SK-N-SH treated with all-trans-retinoic acid at 6 μM for 48 hours (cell line): ENCODE measurements around the gene METTL17.

Experiments
- ATAC-seq: fragments of 200-7000 bp; cut with Tn5 transposase; 3 replicates; pipeline ENCODE4 v1.9.1; 2020; ENCODE audit warnings: mild to moderate bottlenecking, moderate library complexity
- ARNTL ChIP-seq: fragments of 450-650 bp; formaldehyde crosslinking; IDR thresholded peaks from 2 replicates; pipeline ENCODE4 v1.5.0; 2020; ENCODE audit warnings: low read depth, mild to moderate bottlenecking, moderate library complexity, borderline replicate concordance
- BACH2 ChIP-seq: fragments of 250-450 bp; sonication (Bioruptor Pico); IDR thresholded peaks from 2 replicates; pipeline ENCODE4 v1.9.0; 2021; ENCODE audit warnings: mild to moderate bottlenecking, borderline replicate concordance
- CSDC2 ChIP-seq: fragments of 250-450 bp; sonication (Bioruptor Pico); IDR thresholded peaks from 2 replicates; pipeline ENCODE4 v1.5.0; 2020; ENCODE audit warnings: mild to moderate bottlenecking, moderate library complexity
- CSRNP3 ChIP-seq: fragments of 250-450 bp; sonication (Bioruptor Pico); IDR thresholded peaks from 2 replicates; pipeline ENCODE4 v1.5.1; 2021; ENCODE audit warnings: mild to moderate bottlenecking, moderate library complexity
- ESRRG ChIP-seq: fragments of 250-450 bp; sonication (Bioruptor Pico); IDR thresholded peaks from 2 replicates; pipeline ENCODE4 v1.6.1; 2021; ENCODE audit warnings: mild to moderate bottlenecking
- GLIS3 ChIP-seq: fragments of 250-450 bp; sonication (Bioruptor Pico); IDR thresholded peaks from 2 replicates; pipeline ENCODE4 v1.5.0; 2020; ENCODE audit warnings: mild to moderate bottlenecking, moderate library complexity
- ISL1 ChIP-seq: fragments of 250-450 bp; sonication (Bioruptor Pico); IDR thresholded peaks from 2 replicates; pipeline ENCODE4 v2.1.2; 2022; ENCODE audit warnings: mild to moderate bottlenecking, moderate library complexity
- OSR1 ChIP-seq: fragments of 250-450 bp; sonication (Bioruptor Pico); IDR thresholded peaks from 2 replicates; pipeline ENCODE4 v1.8.0; 2022; ENCODE audit warnings: moderate library complexity, mild to moderate bottlenecking, inconsistent platforms
- POU6F1 ChIP-seq: fragments of 250-450 bp; sonication (Bioruptor Pico); IDR thresholded peaks from 2 replicates; pipeline ENCODE4 v1.8.0; 2021; ENCODE audit warnings: low read depth, mild to moderate bottlenecking, moderate library complexity, borderline replicate concordance
- PPARA ChIP-seq: fragments of 250-450 bp; sonication (Bioruptor Pico); IDR thresholded peaks from 2 replicates; pipeline ENCODE4 v1.5.0; 2020; ENCODE audit warnings: mild to moderate bottlenecking, borderline replicate concordance
- RARB ChIP-seq: fragments of 250-450 bp; sonication (Bioruptor Pico); IDR thresholded peaks from 2 replicates; pipeline ENCODE4 v1.8.0; 2021; ENCODE audit warnings: mild to moderate bottlenecking, moderate library complexity
- SNAI2 ChIP-seq: fragments of 250-450 bp; sonication (Bioruptor Pico); IDR thresholded peaks from 2 replicates; pipeline ENCODE4 v1.5.0; 2020; ENCODE audit warnings: mild to moderate bottlenecking, moderate library complexity
- TOX ChIP-seq: fragments of 250-450 bp; sonication (Bioruptor Pico); IDR thresholded peaks from 2 replicates; pipeline ENCODE4 v1.8.0; 2021; ENCODE audit warnings: mild to moderate bottlenecking, moderate library complexity, borderline replicate concordance
- ZC3H10 ChIP-seq: fragments of 250-450 bp; sonication (Bioruptor Pico); IDR thresholded peaks from 2 replicates; pipeline ENCODE4 v1.5.1; 2021; ENCODE audit warnings: mild to moderate bottlenecking, moderate library complexity
- ZFP3 ChIP-seq: fragments of 250-450 bp; sonication (Bioruptor Pico); IDR thresholded peaks from 2 replicates; pipeline ENCODE4 v1.5.0; 2020; ENCODE audit warnings: mild to moderate bottlenecking, moderate library complexity
- ZFP30 ChIP-seq: fragments of 450-650 bp; formaldehyde crosslinking; IDR thresholded peaks from 2 replicates; pipeline ENCODE4 v1.5.0; 2022; ENCODE audit warnings: mild to moderate bottlenecking, moderate library complexity
- ZNF565 ChIP-seq: fragments of 450-650 bp; formaldehyde crosslinking; conservative IDR thresholded peaks from 2 replicates; pipeline ENCODE4 v1.5.0; 2020; ENCODE audit warnings: low read depth, mild to moderate bottlenecking, moderate library complexity
- ZNF70 ChIP-seq: fragments of 450-650 bp; formaldehyde crosslinking; IDR thresholded peaks from 2 replicates; pipeline ENCODE4 v1.5.0; 2020; ENCODE audit warnings: mild to moderate bottlenecking, moderate library complexity
- ZNF8 ChIP-seq: fragments of 450-650 bp; formaldehyde crosslinking; IDR thresholded peaks from 2 replicates; pipeline ENCODE4 v1.5.0; 2020; ENCODE audit warnings: mild to moderate bottlenecking, moderate library complexity
- TF ChIP-seq, protein P1 (sequence below): fragments of 250-450 bp; sonication (Bioruptor Pico); IDR thresholded peaks from 2 replicates; pipeline ENCODE4 v1.5.0; 2020; ENCODE audit warnings: mild to moderate bottlenecking, moderate library complexity
- TF ChIP-seq, protein P2 (sequence below): fragments of 250-450 bp; sonication (Bioruptor Pico); IDR thresholded peaks from 2 replicates; pipeline ENCODE4 v1.5.1; 2020; ENCODE audit warnings: low read depth, mild to moderate bottlenecking, moderate library complexity

Gene METTL17

DNA sequence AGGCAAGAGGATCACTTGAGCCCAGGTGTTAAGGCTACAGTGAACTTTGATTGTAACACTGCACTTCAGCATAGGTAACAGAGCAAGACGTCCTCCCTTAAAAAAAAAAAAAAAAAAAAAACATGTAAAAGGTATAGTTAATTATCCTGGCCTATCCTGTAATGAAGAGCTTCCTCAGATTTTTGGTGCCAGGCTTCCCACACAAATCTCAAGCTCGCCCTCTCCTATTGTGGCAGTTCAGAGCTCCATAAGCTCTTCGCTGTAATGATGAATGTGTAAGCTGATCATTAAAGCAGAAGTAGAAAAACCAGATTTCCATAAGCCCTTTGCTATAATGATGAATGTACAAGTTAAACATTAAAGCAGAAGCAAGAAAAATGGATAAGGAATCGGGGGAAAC is 7.3 kb downstream of the METTL17 start:
- no peak for ATAC-seq
- TF ChIP-seq ZC3H10: no peak

DNA sequence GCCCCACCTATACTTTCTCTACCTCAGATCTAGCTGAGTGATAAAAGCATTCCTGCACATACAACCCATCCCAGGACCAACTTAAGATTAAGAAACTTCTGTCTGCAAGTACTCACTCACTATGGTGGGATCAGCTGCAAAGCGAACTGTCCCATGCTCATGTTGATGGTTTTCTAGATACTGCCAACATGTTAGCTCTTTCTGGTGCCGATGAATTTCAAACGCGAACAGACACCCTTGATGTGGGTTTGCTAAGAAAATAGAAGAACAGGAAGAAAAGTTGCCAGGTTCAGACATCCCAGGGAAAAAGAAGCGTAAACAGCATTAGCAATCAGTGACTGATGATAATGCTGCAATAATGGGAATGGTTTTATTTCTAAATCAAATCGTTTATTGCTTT is 7.8 kb downstream of the METTL17 start:
- TF ChIP-seq PPARA (CRISPR knock-in tag): no peak
- TF ChIP-seq ZFP30 (CRISPR knock-in tag): no peak
- TF ChIP-seq ZFP3 (CRISPR knock-in tag): no peak
- no peak for TF ChIP-seq OSR1 (CRISPR knock-in tag)
- no peak for TF ChIP-seq POU6F1 (CRISPR knock-in tag)
- no peak for TF ChIP-seq SNAI2
- TF ChIP-seq ZNF565 (CRISPR knock-in tag): no peak
- TF ChIP-seq CSRNP3: no peak
- no peak for TF ChIP-seq CSDC2
- no peak for TF ChIP-seq ZNF70
- no peak for TF ChIP-seq BACH2 (CRISPR knock-in tag)
- TF ChIP-seq ESRRG: no peak
- no peak for TF ChIP-seq ARNTL (CRISPR knock-in tag)
- TF ChIP-seq, protein P1, sequence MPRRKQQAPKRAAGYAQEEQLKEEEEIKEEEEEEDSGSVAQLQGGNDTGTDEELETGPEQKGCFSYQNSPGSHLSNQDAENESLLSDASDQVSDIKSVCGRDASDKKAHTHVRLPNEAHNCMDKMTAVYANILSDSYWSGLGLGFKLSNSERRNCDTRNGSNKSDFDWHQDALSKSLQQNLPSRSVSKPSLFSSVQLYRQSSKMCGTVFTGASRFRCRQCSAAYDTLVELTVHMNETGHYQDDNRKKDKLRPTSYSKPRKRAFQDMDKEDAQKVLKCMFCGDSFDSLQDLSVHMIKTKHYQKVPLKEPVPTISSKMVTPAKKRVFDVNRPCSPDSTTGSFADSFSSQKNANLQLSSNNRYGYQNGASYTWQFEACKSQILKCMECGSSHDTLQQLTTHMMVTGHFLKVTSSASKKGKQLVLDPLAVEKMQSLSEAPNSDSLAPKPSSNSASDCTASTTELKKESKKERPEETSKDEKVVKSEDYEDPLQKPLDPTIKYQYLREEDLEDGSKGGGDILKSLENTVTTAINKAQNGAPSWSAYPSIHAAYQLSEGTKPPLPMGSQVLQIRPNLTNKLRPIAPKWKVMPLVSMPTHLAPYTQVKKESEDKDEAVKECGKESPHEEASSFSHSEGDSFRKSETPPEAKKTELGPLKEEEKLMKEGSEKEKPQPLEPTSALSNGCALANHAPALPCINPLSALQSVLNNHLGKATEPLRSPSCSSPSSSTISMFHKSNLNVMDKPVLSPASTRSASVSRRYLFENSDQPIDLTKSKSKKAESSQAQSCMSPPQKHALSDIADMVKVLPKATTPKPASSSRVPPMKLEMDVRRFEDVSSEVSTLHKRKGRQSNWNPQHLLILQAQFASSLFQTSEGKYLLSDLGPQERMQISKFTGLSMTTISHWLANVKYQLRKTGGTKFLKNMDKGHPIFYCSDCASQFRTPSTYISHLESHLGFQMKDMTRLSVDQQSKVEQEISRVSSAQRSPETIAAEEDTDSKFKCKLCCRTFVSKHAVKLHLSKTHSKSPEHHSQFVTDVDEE (CRISPR knock-in tag): no peak
- TF ChIP-seq GLIS3: no peak
- TF ChIP-seq ISL1 (CRISPR knock-in tag): no peak
- TF ChIP-seq ZC3H10: no peak
- TF ChIP-seq, protein P2, sequence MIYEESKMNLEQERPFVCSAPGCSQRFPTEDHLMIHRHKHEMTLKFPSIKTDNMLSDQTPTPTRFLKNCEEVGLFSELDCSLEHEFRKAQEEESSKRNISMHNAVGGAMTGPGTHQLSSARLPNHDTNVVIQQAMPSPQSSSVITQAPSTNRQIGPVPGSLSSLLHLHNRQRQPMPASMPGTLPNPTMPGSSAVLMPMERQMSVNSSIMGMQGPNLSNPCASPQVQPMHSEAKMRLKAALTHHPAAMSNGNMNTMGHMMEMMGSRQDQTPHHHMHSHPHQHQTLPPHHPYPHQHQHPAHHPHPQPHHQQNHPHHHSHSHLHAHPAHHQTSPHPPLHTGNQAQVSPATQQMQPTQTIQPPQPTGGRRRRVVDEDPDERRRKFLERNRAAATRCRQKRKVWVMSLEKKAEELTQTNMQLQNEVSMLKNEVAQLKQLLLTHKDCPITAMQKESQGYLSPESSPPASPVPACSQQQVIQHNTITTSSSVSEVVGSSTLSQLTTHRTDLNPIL (CRISPR knock-in tag): no peak
- ATAC-seq: no peak

- no peak; the same call in 2 of the 3 replicates for ATAC-seq
Measured at GRCh38 chr14:20998139-20998538, 8.4 kb downstream of the METTL17 start.

More at GRCh38 chr14:20998139-20998538, 8.4 kb downstream of the METTL17 start:
- TF ChIP-seq, protein P1 (CRISPR knock-in tag): no peak
- TF ChIP-seq GLIS3 (no peak), TOX (CRISPR knock-in tag) (no peak), OSR1 (CRISPR knock-in tag) (no peak), CSRNP3 (no peak), BACH2 (CRISPR knock-in tag) (no peak), RARB (CRISPR knock-in tag) (no peak), ZNF8 (CRISPR knock-in tag) (no peak), ESRRG (no peak)
- TF ChIP-seq, protein P2 (CRISPR knock-in tag): no peak
- TF ChIP-seq, all 23 proteins: peak for 0
